ENCODE measurements around the gene ZNF709.
"Not testable (repeated sequence)": the region's sequence is repeated elsewhere in the genome, so short reads cannot be mapped to it uniquely, and the experiment has no call there.

Gene ZNF709

GRCh38 chr19:12453495-12453894, 31.1 kb downstream of the ZNF709 start:
- DNase-seq (ENCODE audit: low read depth in 3 of 3, low spot score in 1 of 3) = no peak

GRCh38 chr19:12450844-12451243, 33.8 kb downstream of the ZNF709 start:
- no peak for DNase-seq (ENCODE audit: low read depth in 3 of 3, low spot score in 1 of 3)

- DNase-seq (ENCODE audit: low read depth in 3 of 3, low spot score in 1 of 3) = no peak
These were observed 35.8 kb downstream of the ZNF709 start for GRCh38 chr19:12448808-12449207.

- DNase-seq (ENCODE audit: low read depth in 3 of 3, low spot score in 1 of 3) = peak; percentile 94 to 99 (median 95)
These were observed 43.9 kb downstream of the ZNF709 start, which contains the start of gene ZNF443 for GRCh38 chr19:12440541-12441316. TSS of gene ZNF443 (minus strand) at chr19:12441021. CDS start at chr19:12440914, 107 bp downstream.

GRCh38 chr19:12439686-12440540, 44.7 kb downstream of the ZNF709 start:
- peak in 2 of 3 donors; percentile 0 to 28 for DNase-seq (ENCODE audit: low read depth in 3 of 3, low spot score in 1 of 3)

GRCh38 chr19:12430726-12431299, 53.8 kb downstream of the ZNF709 start:
- not testable (repeated sequence) for DNase-seq (ENCODE audit: low read depth in 3 of 3, low spot score in 1 of 3)

GRCh38 chr19:12425888-12426274, 58.7 kb downstream of the ZNF709 start:
- no peak for DNase-seq (ENCODE audit: low read depth in 3 of 3, low spot score in 1 of 3)

- DNase-seq (ENCODE audit: low read depth in 3 of 3, low spot score in 1 of 3) = no peak
These were observed 59.3 kb downstream of the ZNF709 start for GRCh38 chr19:12425236-12425887.

- DNase-seq (ENCODE audit: low read depth in 3 of 3, low spot score in 1 of 3) = not testable (repeated sequence)
These were observed 67.3 kb downstream of the ZNF709 start for GRCh38 chr19:12417273-12417672.

- no peak for DNase-seq (ENCODE audit: low read depth in 3 of 3, low spot score in 1 of 3)
These were observed 72.7 kb downstream of the ZNF709 start for GRCh38 chr19:12411893-12412292.

Measured in stimulated activated CD4-positive, alpha-beta T cell treated with anti-CD3 and anti-CD28 coated beads, TNF-alpha, amount 100 ng/mL, for 1 hour (primary cell).